K562 (cell line): ENCODE data around the gene ETHE1. TPM values are rescaled to one million over a fixed set of nuclear protein-coding genes. Genes with fewer than 3 reads are reported as not detected.

Experiments
- ATAC-seq: fragments of 200-7000 bp; cut with Tn5 transposase; 3 replicates; pipeline ENCODE4 v1.9.1; 2020; ENCODE audit warnings: moderate library complexity
- BruUV-seq: library from RNA; stranded (reverse); fragments of 400-500 nt; replicated peaks from 2 replicates; lab custom pipeline; 2021; lab: Mats Ljungman, UMichigan
- CTCF ChIA-PET: fragments of 300-600 bp; formaldehyde crosslinking; extraction: SDS; loops from one replicate; lab custom pipeline; 2021; ENCODE audit warnings: low intra/inter-chr PET ratio; lab: Yijun Ruan, JAX
- POLR2A ChIA-PET: fragments of 300-600, 350-650 bp; sonication (Branson Sonifier 250); formaldehyde crosslinking; extraction: SDS; loops from one replicate; lab custom pipeline; 2021; ENCODE audit warnings: antibody characterized with exemption, inconsistent platforms; lab: Yijun Ruan, JAX
- DNase-seq, 4 experiments: peaks; one replicate each; pipeline versions ENCODE4 v3.0.0 to v3.0.0-alpha.2; 2011 to 2018; ENCODE audit warnings: low spot score in 3 of 4, mixed read lengths in 3 of 4; ENCODE audit errors: extremely low read depth in 1 of 4
- FAIRE-seq: peaks from 2 replicates; lab custom pipeline; 2011; peaks lifted over from hg19 to GRCh38; lab: Jason Lieb, UNC
- H2AFZ ChIP-seq: 2 replicates; pipeline ENCODE4 v1.6.0; 2011; ENCODE audit warnings: low read depth, low read length, control low read depth, inconsistent platforms
- H3K27ac ChIP-seq: fragments of 200-600 bp; 3 replicates; pipeline ENCODE4 v1.8.0; 2011; ENCODE audit warnings: low read depth, mild to moderate bottlenecking, control low read depth, inconsistent platforms, low read length, moderate library complexity, mixed read lengths; ENCODE audit errors: extremely low read depth
- H3K27me3 ChIP-seq, 2 experiments: fragments of 300-600 bp in 1 of 2; 2 replicates in 1 of 2; 3 replicates in 1 of 2; pipeline versions ENCODE4 v1.6.0 to v1.8.0; 2011; ENCODE audit warnings: inconsistent platforms in 2 of 2, low read length in 2 of 2, mild to moderate bottlenecking in 1 of 2, mixed read lengths in 1 of 2, moderate library complexity in 1 of 2; ENCODE audit not compliant: control insufficient read depth in 2 of 2, insufficient read depth in 2 of 2
- H3K36me3 ChIP-seq: fragments of 300-600 bp; 3 replicates; pipeline ENCODE4 v1.8.0; 2011; ENCODE audit warnings: mild to moderate bottlenecking, low read length, inconsistent platforms; ENCODE audit not compliant: control insufficient read depth, insufficient read depth
- H3K4me1 ChIP-seq, 2 experiments: fragments of 200-600 bp in 1 of 2; replicated peaks in 1 of 2; 2 replicates in 1 of 2; 3 replicates in 1 of 2; pipeline versions ENCODE4 v1.5.1 to v1.8.0; 2011; ENCODE audit warnings: inconsistent platforms in 2 of 2, low read length in 2 of 2, mild to moderate bottlenecking in 1 of 2, mixed read lengths in 1 of 2, moderate library complexity in 1 of 2; ENCODE audit not compliant: control insufficient read depth in 2 of 2, insufficient read depth in 2 of 2
- H3K4me2 ChIP-seq: 2 replicates; pipeline ENCODE4 v1.6.1; 2011; ENCODE audit warnings: low read length, control low read depth, inconsistent platforms, mixed read lengths; ENCODE audit not compliant: insufficient read depth
- H3K4me3 ChIP-seq: fragments of 200-600 bp; sonication (generic), shearing (Covaris generic); 2 replicates; pipeline ENCODE4 v1.5.1; 2016; ENCODE audit warnings: control low read depth, inconsistent platforms
- H3K79me2 ChIP-seq: fragments of 200-600 bp; 3 replicates; pipeline ENCODE4 v1.8.0; 2011; ENCODE audit warnings: low read length, inconsistent platforms; ENCODE audit not compliant: control insufficient read depth, insufficient read depth
- H3K9ac ChIP-seq, 2 experiments: 2 replicates each; pipeline versions ENCODE4 v1.6.0 to v1.6.1; 2011; ENCODE audit warnings: low read depth in 2 of 2, low read length in 2 of 2, control low read depth in 1 of 2, inconsistent platforms in 1 of 2, mild to moderate bottlenecking in 1 of 2, mixed read lengths in 1 of 2; ENCODE audit not compliant: insufficient read depth in 1 of 2
- H3K9me1 ChIP-seq: one replicate; pipeline ENCODE4 v1.6.0; 2011; ENCODE audit warnings: inconsistent platforms, mild to moderate bottlenecking, low read length, moderate library complexity; ENCODE audit not compliant: control insufficient read depth, insufficient read depth
- H3K9me3 ChIP-seq: replicated peaks from 2 replicates; pipeline ENCODE4 v1.5.1; 2011; ENCODE audit warnings: low read depth, low read length, inconsistent platforms; ENCODE audit not compliant: control insufficient read depth, insufficient read depth
- H4K20me1 ChIP-seq: replicated peaks from 2 replicates; pipeline ENCODE4 v1.6.1; 2011; ENCODE audit warnings: low read length, inconsistent platforms, mixed read lengths; ENCODE audit not compliant: control insufficient read depth, insufficient read depth
- TCFL5 ChIP-seq: fragments of 250-450 bp; sonication (Bioruptor Pico); conservative IDR thresholded peaks from 2 replicates; pipeline ENCODE4 v1.6.1; 2021; ENCODE audit warnings: mild to moderate bottlenecking, moderate library complexity, matching md5 sums
- ZNF121 ChIP-seq: sonication (generic); formaldehyde crosslinking; conservative IDR thresholded peaks from 2 replicates; pipeline ENCODE4 v1.8.0; 2022; ENCODE audit warnings: missing genetic modification reagents
- ZNF239 ChIP-seq: fragments of 250-450 bp; sonication (Bioruptor Pico); IDR thresholded peaks from 2 replicates; pipeline ENCODE4 v1.4.0; 2020; ENCODE audit warnings: mild to moderate bottlenecking
- ZNF592 ChIP-seq: fragments of 450-650 bp; IDR thresholded peaks from 2 replicates; pipeline ENCODE4 v1.6.1; 2017; ENCODE audit warnings: antibody characterized with exemption, mild to moderate bottlenecking
- WGBS: fragments of 100-300 bp; shearing (Covaris generic); methylation state at CpG from one replicate; pipeline ENCODE4 v1.1.6; 2016; ENCODE audit warnings: low coverage, mixed read lengths; ENCODE audit not compliant: insufficient coverage; ENCODE audit errors: missing lambda C conversion rate; 5-methylcytosine and 5-hydroxymethylcytosine counted together
- in situ Hi-C: fragments of 300-500 bp; cut with MboI; formaldehyde crosslinking; loops from 4 replicates; pipeline ENCODE4 v1.15.0; 2018; ENCODE audit warnings: inconsistent platforms, mixed read lengths
- intact Hi-C: fragments of 100-400 bp; cut with micrococcal nuclease; formaldehyde crosslinking; loops from 2 replicates; pipeline ENCODE4 v1.14.2; 2022
- polyA plus RNA-seq, 8 experiments: library from polyadenylated mRNA; depleted of rRNA in 4 of 8; stranded (reverse) in 5 of 8; unstranded in 3 of 8; fragments of >200 nt; fragmentation: Nextera tagmentation in 2 of 8; fragmentation: Illumina TruSeq in 1 of 8; extraction: Ambion mirVana in 2 of 8; extraction: Trizol in 1 of 8; gene quantifications; 2 replicates each; pipeline versions ENCODE4 v1.2.1 to v1.2.3, GENCODE V29; 2011 to 2014; ENCODE audit warnings: inconsistent platforms in 1 of 8, missing spikeins in 1 of 8
- total RNA-seq, 7 experiments: library from RNA; depleted of rRNA in 6 of 7; stranded (reverse); fragments of >200 nt in 6 of 7; fragmentation: Illumina TruSeq in 2 of 7; extraction: Trizol in 2 of 7; gene quantifications; 2 replicates each; pipeline versions ENCODE4 v1.2.1 to v1.2.3, GENCODE V29; 2011 to 2021; ENCODE audit warnings: low replicate concordance in 1 of 7

The ETHE1 gene
- total and polyA plus RNA-seq, 9 of the 15 experiments (the other 6 are each of a cell fraction or from before 2014, with no cell fraction given): 2.9 to 21.0 (median 10.2) TPM

- TF ChIP-seq ZNF592: peak; percentile 85
Observed at GRCh38 chr19:43474986-43475705, 51.9 kb downstream of the ETHE1 start (continued).

DNA sequence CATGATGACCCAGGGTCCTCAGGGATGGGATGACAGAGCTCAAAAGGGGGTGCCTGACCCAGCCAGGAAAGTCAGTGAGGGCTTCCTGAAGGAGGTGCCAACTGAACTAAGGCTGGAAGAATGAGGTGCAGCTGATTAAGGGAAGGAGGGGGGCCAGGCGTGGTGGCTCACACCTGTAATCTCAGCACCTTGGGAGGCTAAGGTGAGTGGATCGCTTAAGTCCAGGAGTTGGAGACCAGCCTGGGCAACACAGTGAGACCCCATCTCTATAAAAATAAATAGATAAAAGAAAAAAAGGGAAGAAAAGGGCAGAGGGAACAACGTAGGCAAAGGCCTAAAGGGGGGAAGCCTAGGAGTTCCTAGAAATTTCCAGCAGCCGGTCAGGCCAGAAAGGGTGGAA is 52.5 kb downstream of the ETHE1 start:
- Histone ChIP-seq H2AFZ (peak overlapping the region; percentile 94; the same call in 1 of the 2 replicates), H3K9ac (no peak overlapping the region; a peak in 2 of 4 replicates), H3K9me1 (no peaks in the 10 kb centered on the region), H3K79me2 (no peaks in the 10 kb centered on the region), H3K36me3 (no peaks in the 10 kb centered on the region), H3K27ac (no peak overlapping the region; the same call in 2 of the 3 replicates), H3K27me3 (no peaks in the 10 kb centered on the region), H3K4me2 (peak overlapping the region; percentile 73), H4K20me1 (0 out of 2 replicates have a peak, but pooled peaks cover 3% of the 10 kb centered on the region), H3K4me1 (peaks cover 10 to 12% of the 10 kb centered on the region in 2 experiments), H3K4me3 (peak overlapping the region; percentile 48; the same call in 1 of the 2 replicates), H3K9me3 (no peaks in the 10 kb centered on the region)
- BruUV-seq: no TSS peak
- in situ Hi-C loops (no loop called here), intact Hi-C loops (no loop called here)
- ChIA-PET POLR2A (interaction anchor here (0.6 to 3.0 kb wide), 7 partner anchors 11 to 466 kb away, joined by 3 to 20 read pairs (median 4); no protein-coding TSS in a partner anchor), CTCF (no interaction called here)
- ATAC-seq (no peak), FAIRE-seq (no peak), DNase-seq (no peak)
- TF ChIP-seq ZNF121 (peak; percentile 89), ZNF239 (CRISPR knock-in tag) (no peak), TCFL5 (no peak)
- WGBS: 53% methylated on average over 3 of the region's 4 CpGs
